SU-DHL-6 (cell line): Measurements from ENCODE around the gene MOSMO.

ENCODE experiments used
- EZH2phosphoT487 ChIP-seq: fragments of 200-600 bp; sonication (generic), shearing (Covaris generic); conservative IDR thresholded peaks from 2 replicates; pipeline ENCODE4 v1.6.1; 2018; ENCODE audit warnings: mild to moderate bottlenecking, antibody characterized with exemption, low read length, moderate library complexity, mixed read lengths
- TF ChIP-seq, protein P1 (sequence below): fragments of 200-600 bp; sonication (generic); IDR thresholded peaks from one replicate; pipeline ENCODE4 v1.5.1; 2017; ENCODE audit warnings: antibody characterized with exemption, mild to moderate bottlenecking, low read length, moderate library complexity; ENCODE audit not compliant: insufficient read depth, poor library complexity, severe bottlenecking

DNA sequence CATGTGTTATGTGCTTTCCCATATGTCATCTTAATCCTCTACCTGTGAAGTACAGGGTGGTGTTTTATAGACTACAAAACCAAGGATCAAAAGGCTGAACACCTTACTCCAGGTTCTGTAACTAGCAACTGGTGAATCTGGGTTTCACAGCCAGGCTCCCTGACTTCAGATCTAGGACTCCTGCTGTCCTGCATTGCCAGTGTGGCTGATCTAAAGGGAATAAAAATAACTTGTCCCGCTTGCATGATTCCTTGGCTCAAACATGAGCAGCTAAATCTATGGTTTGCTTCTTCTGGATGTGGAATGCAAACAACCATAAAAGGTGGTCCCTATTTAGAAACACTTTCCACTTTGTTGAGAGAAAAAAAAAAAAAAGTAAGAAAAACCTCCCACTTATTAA lies 80.7 kb downstream of the MOSMO start:
- TF ChIP-seq, protein P1, sequence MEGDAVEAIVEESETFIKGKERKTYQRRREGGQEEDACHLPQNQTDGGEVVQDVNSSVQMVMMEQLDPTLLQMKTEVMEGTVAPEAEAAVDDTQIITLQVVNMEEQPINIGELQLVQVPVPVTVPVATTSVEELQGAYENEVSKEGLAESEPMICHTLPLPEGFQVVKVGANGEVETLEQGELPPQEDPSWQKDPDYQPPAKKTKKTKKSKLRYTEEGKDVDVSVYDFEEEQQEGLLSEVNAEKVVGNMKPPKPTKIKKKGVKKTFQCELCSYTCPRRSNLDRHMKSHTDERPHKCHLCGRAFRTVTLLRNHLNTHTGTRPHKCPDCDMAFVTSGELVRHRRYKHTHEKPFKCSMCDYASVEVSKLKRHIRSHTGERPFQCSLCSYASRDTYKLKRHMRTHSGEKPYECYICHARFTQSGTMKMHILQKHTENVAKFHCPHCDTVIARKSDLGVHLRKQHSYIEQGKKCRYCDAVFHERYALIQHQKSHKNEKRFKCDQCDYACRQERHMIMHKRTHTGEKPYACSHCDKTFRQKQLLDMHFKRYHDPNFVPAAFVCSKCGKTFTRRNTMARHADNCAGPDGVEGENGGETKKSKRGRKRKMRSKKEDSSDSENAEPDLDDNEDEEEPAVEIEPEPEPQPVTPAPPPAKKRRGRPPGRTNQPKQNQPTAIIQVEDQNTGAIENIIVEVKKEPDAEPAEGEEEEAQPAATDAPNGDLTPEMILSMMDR: no peak
- no peak for TF ChIP-seq EZH2phosphoT487
